ENCODE measurements around the gene DNLZ.

The DNLZ gene

GRCh38 chr9:136347472-136348256 lies 15.9 kb downstream of the DNLZ start:
- no peak overlapping the region for H3K4me3 ChIP-seq
- H3K27ac ChIP-seq = no peak overlapping the region

GRCh38 chr9:136346927-136347465 lies 16.5 kb downstream of the DNLZ start:
- H3K27ac ChIP-seq = no peak overlapping the region
- no peak overlapping the region for H3K4me3 ChIP-seq

- H3K27ac ChIP-seq = peak overlapping the region in 5 of 21 experiments; percentile 17 to 58 (median 43)
These were observed 17.4 kb downstream of the DNLZ start for GRCh38 chr9:136346157-136346481.

GRCh38 chr9:136345281-136346156 lies 18.0 kb downstream of the DNLZ start:
- Histone ChIP-seq H3K4me3 (peak overlapping the region in 2 of 7 experiments; percentile 2 to 16), H3K27ac (peak overlapping the region in 9 of 21 experiments; percentile 17 to 58 (median 45))

More at GRCh38 chr9:136346157-136346481, 17.4 kb downstream of the DNLZ start:
- H3K4me3 ChIP-seq = no peak overlapping the region

GRCh38 chr9:136344544-136345280 lies 18.8 kb downstream of the DNLZ start:
- H3K4me3 ChIP-seq = no peak overlapping the region
- peak overlapping the region in 3 of 21 experiments; percentile 28 to 57 (median 45) for H3K27ac ChIP-seq

GRCh38 chr9:136343884-136344269 lies 19.7 kb downstream of the DNLZ start:
- Histone ChIP-seq H3K27ac (no peak overlapping the region), H3K4me3 (no peak overlapping the region)

- peak overlapping the region in 2 of 21 experiments; percentile 17 to 29 for H3K27ac ChIP-seq
These were observed 20.2 kb downstream of the DNLZ start for GRCh38 chr9:136343121-136343883.

GRCh38 chr9:136342181-136343120 lies 21.1 kb downstream of the DNLZ start:
- Histone ChIP-seq H3K4me3 (peak overlapping the region; percentile 0 to 42 (median 17)), H3K27ac (peak overlapping the region in 10 of 21 experiments; percentile 12 to 69 (median 48))

More at GRCh38 chr9:136343121-136343883, 20.2 kb downstream of the DNLZ start:
- H3K4me3 ChIP-seq = peak overlapping the region in 1 of 7 experiments; percentile 42

- Histone ChIP-seq H3K4me3 (no peak overlapping the region), H3K27ac (peak overlapping the region in 2 of 21 experiments; percentile 44 to 66)
These were observed 21.8 kb downstream of the DNLZ start for GRCh38 chr9:136341769-136342168.

- Histone ChIP-seq H3K27ac (no peak overlapping the region), H3K4me3 (no peak overlapping the region)
These were observed 22.4 kb downstream of the DNLZ start for GRCh38 chr9:136341042-136341655.

- Histone ChIP-seq H3K4me3 (no peak overlapping the region), H3K27ac (no peak overlapping the region)
These were observed 23.0 kb downstream of the DNLZ start for GRCh38 chr9:136340356-136341041.

GRCh38 chr9:136339958-136340310 lies 23.6 kb downstream of the DNLZ start:
- H3K27ac ChIP-seq = no peak overlapping the region

GRCh38 chr9:136339173-136339957 lies 24.2 kb downstream of the DNLZ start:
- Histone ChIP-seq H3K27ac (no peak overlapping the region), H3K4me3 (no peak overlapping the region)

More at GRCh38 chr9:136339958-136340310, 23.6 kb downstream of the DNLZ start:
- H3K4me3 ChIP-seq = no peak overlapping the region

- no peak overlapping the region for H3K4me3 ChIP-seq
- H3K27ac ChIP-seq = no peak overlapping the region
These were observed 25.0 kb downstream of the DNLZ start for GRCh38 chr9:136338511-136338910.

- H3K27ac ChIP-seq = no peak overlapping the region
- H3K4me3 ChIP-seq = no peak overlapping the region
These were observed 25.8 kb downstream of the DNLZ start for GRCh38 chr9:136337416-136338395.
